ENCODE measurements around the gene CSMD2. TPM values are rescaled to one million over a fixed set of nuclear protein-coding genes. Genes with fewer than 3 reads are reported as not detected.

The CSMD2 gene
- total and polyA plus RNA-seq, 2 experiments from 2014 or later: 5.3 to 16.6 TPM

- peaks cover 4% of the 10 kb centered on the region for H3K27me3 Mint-ChIP-seq (ENCODE audit: insufficient read depth, low read depth, poor library complexity)
Observed at GRCh38 chr1:33719326-33719725, 445.7 kb downstream of the CSMD2 start.

More at GRCh38 chr1:33719326-33719725, 445.7 kb downstream of the CSMD2 start:
- Histone ChIP-seq H4K20me1 (replicated peaks; ENCODE audit: insufficient read depth) (no peaks in the 10 kb centered on the region; the same call in none of the 2 replicates), H3K4me2 (no peak overlapping the region), H3K4me1 (ENCODE audit: insufficient read depth) (no peaks in the 10 kb centered on the region), H3K36me3 (ENCODE audit: insufficient read depth) (0 out of 2 replicates have a peak, but pooled peaks cover 5% of the 10 kb centered on the region), H3K9me2 (ENCODE audit: insufficient read depth) (no peaks in the 10 kb centered on the region), H3K27ac (ENCODE audit: low read depth) (no peak overlapping the region), H3K4me3 (no peak overlapping the region), H2AFZ (no peak overlapping the region), H3F3A (replicated peaks; ENCODE audit: low read depth) (no peaks in the 10 kb centered on the region), H3K79me2 (replicated peaks; ENCODE audit: insufficient read depth) (no peaks in the 10 kb centered on the region), H3K27me3 (ENCODE audit: insufficient read depth) (no peaks in the 10 kb centered on the region)
- H3K27ac Mint-ChIP-seq: no peak overlapping the region
- no peak for TF ChIP-seq EZH2 (IDR thresholded peaks at IDR 0.05; ENCODE audit: low read depth, unreplicated experiment)
- no peak for TF ChIP-seq STAT1 (IDR thresholded peaks at IDR 0.05; ENCODE audit: unreplicated experiment)
- no peak for TF ChIP-seq CREB1 (CRISPR knock-in tag; IDR thresholded peaks at IDR 0.05; ENCODE audit: low read depth)
- TF ChIP-seq ZNF331 (CRISPR knock-in tag; IDR thresholded peaks at IDR 0.05; ENCODE audit: low read depth): no peak
- no peak for TF ChIP-seq JUNB (IDR thresholded peaks at IDR 0.05; ENCODE audit: unreplicated experiment)
- TF ChIP-seq CTCF (conservative IDR thresholded peaks at IDR 0.05; ENCODE audit: low read depth in 2 of 2): no peak
- TF ChIP-seq, protein P1, sequence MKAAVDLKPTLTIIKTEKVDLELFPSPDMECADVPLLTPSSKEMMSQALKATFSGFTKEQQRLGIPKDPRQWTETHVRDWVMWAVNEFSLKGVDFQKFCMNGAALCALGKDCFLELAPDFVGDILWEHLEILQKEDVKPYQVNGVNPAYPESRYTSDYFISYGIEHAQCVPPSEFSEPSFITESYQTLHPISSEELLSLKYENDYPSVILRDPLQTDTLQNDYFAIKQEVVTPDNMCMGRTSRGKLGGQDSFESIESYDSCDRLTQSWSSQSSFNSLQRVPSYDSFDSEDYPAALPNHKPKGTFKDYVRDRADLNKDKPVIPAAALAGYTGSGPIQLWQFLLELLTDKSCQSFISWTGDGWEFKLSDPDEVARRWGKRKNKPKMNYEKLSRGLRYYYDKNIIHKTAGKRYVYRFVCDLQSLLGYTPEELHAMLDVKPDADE (IDR thresholded peaks at IDR 0.05): no peak
- TF ChIP-seq, protein P2, sequence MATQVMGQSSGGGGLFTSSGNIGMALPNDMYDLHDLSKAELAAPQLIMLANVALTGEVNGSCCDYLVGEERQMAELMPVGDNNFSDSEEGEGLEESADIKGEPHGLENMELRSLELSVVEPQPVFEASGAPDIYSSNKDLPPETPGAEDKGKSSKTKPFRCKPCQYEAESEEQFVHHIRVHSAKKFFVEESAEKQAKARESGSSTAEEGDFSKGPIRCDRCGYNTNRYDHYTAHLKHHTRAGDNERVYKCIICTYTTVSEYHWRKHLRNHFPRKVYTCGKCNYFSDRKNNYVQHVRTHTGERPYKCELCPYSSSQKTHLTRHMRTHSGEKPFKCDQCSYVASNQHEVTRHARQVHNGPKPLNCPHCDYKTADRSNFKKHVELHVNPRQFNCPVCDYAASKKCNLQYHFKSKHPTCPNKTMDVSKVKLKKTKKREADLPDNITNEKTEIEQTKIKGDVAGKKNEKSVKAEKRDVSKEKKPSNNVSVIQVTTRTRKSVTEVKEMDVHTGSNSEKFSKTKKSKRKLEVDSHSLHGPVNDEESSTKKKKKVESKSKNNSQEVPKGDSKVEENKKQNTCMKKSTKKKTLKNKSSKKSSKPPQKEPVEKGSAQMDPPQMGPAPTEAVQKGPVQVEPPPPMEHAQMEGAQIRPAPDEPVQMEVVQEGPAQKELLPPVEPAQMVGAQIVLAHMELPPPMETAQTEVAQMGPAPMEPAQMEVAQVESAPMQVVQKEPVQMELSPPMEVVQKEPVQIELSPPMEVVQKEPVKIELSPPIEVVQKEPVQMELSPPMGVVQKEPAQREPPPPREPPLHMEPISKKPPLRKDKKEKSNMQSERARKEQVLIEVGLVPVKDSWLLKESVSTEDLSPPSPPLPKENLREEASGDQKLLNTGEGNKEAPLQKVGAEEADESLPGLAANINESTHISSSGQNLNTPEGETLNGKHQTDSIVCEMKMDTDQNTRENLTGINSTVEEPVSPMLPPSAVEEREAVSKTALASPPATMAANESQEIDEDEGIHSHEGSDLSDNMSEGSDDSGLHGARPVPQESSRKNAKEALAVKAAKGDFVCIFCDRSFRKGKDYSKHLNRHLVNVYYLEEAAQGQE (IDR thresholded peaks at IDR 0.05; ENCODE audit: unreplicated experiment): no peak
- no peak for TF ChIP-seq POLR2AphosphoS5 (IDR thresholded peaks at IDR 0.05; ENCODE audit: low read depth)
- TF ChIP-seq, protein P3, sequence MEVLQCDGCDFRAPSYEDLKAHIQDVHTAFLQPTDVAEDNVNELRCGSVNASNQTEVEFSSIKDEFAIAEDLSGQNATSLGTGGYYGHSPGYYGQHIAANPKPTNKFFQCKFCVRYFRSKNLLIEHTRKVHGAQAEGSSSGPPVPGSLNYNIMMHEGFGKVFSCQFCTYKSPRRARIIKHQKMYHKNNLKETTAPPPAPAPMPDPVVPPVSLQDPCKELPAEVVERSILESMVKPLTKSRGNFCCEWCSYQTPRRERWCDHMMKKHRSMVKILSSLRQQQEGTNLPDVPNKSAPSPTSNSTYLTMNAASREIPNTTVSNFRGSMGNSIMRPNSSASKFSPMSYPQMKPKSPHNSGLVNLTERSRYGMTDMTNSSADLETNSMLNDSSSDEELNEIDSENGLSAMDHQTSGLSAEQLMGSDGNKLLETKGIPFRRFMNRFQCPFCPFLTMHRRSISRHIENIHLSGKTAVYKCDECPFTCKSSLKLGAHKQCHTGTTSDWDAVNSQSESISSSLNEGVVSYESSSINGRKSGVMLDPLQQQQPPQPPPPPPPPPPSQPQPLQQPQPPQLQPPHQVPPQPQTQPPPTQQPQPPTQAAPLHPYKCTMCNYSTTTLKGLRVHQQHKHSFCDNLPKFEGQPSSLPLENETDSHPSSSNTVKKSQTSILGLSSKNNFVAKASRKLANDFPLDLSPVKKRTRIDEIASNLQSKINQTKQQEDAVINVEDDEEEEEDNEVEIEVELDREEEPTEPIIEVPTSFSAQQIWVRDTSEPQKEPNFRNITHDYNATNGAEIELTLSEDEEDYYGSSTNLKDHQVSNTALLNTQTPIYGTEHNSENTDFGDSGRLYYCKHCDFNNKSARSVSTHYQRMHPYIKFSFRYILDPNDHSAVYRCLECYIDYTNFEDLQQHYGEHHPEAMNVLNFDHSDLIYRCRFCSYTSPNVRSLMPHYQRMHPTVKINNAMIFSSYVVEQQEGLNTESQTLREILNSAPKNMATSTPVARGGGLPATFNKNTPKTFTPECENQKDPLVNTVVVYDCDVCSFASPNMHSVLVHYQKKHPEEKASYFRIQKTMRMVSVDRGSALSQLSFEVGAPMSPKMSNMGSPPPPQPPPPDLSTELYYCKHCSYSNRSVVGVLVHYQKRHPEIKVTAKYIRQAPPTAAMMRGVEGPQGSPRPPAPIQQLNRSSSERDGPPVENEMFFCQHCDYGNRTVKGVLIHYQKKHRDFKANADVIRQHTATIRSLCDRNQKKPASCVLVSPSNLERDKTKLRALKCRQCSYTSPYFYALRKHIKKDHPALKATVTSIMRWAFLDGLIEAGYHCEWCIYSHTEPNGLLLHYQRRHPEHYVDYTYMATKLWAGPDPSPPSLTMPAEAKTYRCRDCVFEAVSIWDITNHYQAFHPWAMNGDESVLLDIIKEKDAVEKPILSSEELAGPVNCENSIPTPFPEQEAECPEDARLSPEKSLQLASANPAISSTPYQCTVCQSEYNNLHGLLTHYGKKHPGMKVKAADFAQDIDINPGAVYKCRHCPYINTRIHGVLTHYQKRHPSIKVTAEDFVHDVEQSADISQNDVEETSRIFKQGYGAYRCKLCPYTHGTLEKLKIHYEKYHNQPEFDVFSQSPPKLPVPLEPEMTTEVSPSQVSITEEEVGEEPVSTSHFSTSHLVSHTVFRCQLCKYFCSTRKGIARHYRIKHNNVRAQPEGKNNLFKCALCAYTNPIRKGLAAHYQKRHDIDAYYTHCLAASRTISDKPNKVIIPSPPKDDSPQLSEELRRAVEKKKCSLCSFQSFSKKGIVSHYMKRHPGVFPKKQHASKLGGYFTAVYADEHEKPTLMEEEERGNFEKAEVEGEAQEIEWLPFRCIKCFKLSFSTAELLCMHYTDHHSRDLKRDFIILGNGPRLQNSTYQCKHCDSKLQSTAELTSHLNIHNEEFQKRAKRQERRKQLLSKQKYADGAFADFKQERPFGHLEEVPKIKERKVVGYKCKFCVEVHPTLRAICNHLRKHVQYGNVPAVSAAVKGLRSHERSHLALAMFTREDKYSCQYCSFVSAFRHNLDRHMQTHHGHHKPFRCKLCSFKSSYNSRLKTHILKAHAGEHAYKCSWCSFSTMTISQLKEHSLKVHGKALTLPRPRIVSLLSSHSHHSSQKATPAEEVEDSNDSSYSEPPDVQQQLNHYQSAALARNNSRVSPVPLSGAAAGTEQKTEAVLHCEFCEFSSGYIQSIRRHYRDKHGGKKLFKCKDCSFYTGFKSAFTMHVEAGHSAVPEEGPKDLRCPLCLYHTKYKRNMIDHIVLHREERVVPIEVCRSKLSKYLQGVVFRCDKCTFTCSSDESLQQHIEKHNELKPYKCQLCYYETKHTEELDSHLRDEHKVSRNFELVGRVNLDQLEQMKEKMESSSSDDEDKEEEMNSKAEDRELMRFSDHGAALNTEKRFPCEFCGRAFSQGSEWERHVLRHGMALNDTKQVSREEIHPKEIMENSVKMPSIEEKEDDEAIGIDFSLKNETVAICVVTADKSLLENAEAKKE (CRISPR knock-in tag; IDR thresholded peaks at IDR 0.05): no peak
- no peak for TF ChIP-seq ZNF114 (CRISPR knock-in tag; IDR thresholded peaks at IDR 0.05)
- TF ChIP-seq NANOG (IDR thresholded peaks at IDR 0.05; ENCODE audit: borderline replicate concordance): no peak
- TF ChIP-seq EZH2phosphoT487 (IDR thresholded peaks at IDR 0.05; ENCODE audit: unreplicated experiment): no peak
- H3K4me3 Mint-ChIP-seq: no peak overlapping the region
- DNase-seq (ENCODE audit: low spot score) (no peak), ATAC-seq (no peak)
- no peaks in the 10 kb centered on the region for H3K4me1 Mint-ChIP-seq
- H3K9me3 Mint-ChIP-seq: no peaks in the 10 kb centered on the region
- H3K36me3 Mint-ChIP-seq (ENCODE audit: low read depth): peaks cover 23% of the 10 kb centered on the region
